Suppressor macrophage (primary cell): ENCODE measurements around the gene SBK2.

ENCODE experiments used
- DNase-seq, 4 experiments: peaks; one replicate each; pipeline ENCODE4 v3.0.0-alpha.2; 2020 to 2022

SBK2 gene

GRCh38 chr19:55485439-55486011 is 51.4 kb downstream of the SBK2 start:
- no peak for DNase-seq

GRCh38 chr19:55484593-55485438 is 52.1 kb downstream of the SBK2 start, which contains the start of gene NAT14:
Gene NAT14, plus strand, starts transcription at chr19:55485188. Its CDS starts 521 bp downstream, at chr19:55485709.
- peak; percentile 34 to 69 (median 44) for DNase-seq

DNA sequence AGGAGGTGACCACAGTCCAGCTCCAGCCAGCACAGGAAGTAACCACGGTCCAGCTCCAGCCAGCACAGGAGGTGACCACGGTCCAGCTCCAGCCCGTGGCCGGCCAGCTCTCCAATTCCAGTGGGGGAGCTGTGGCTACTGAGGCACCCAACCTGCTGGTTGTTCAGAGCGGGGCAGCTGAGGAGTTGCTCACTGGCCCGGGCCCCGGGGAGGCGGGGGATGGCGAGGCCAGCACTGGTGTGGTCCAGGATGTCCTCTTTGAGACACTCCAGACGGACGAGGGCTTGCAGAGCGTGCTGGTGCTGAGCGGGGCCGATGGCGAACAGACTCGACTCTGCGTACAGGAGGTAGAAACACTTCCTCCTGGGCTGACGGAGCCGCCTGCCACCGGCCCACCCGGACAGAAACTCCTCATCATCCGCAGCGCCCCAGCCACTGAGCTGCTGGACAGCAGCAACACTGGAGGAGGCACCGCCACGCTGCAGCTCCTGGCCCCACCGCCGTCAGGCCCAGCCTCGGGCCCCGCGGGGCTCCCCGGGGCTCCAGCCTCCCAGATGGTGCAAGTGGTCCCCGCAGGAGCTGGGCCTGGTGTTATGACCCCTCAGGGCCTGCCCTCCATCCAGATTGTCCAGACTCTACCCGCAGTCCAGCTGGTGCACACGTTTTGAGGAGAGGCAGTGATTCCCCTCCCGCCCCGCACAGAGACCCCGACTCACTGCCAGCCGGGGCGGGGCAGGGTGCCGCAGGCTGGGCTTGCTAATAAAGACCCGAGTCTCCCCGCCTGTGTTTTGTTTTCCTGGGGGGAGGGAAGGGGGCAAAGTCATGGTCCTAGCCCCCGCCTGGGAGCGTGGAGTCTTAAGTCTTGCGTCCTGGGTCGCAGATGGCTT is 53.0 kb downstream of the SBK2 start:
- DNase-seq, result no peak

DNA sequence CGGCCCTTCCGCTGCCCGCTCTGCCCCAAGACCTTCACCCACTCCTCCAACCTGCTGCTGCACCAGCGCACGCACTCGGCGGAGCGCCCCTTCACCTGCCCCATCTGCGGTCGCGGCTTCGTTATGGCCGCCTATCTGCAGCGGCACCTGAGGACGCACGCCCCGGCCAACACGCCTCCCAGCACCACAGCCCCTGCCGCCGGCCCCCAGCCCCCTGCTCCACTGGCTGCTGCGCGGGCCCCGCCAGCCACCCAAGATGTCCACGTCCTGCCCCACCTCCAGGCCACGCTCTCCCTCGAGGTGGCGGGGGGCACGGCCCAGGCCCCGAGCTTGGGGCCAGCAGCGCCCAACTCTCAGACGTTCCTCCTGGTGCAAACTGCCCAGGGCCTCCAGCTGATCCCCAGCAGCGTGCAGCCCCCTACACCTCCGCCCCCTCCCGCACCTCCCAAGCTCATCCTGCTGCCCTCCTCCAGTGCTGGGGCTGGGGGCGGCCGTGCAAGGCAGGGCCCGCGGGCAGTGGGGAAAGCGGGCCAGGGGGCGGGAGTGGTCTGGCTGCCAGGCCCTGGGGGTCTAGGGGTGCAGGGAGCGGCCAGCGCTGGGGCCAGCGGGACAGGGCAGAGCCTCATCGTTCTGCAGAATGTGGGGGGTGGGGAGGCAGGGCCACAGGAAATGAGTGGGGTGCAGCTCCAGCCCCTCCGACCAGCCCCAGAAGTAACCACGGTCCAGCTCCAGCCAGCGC is 53.8 kb downstream of the SBK2 start:
- DNase-seq, result no peak

GRCh38 chr19:55482156-55482961 is 54.6 kb downstream of the SBK2 start:
- no peak for DNase-seq

DNA sequence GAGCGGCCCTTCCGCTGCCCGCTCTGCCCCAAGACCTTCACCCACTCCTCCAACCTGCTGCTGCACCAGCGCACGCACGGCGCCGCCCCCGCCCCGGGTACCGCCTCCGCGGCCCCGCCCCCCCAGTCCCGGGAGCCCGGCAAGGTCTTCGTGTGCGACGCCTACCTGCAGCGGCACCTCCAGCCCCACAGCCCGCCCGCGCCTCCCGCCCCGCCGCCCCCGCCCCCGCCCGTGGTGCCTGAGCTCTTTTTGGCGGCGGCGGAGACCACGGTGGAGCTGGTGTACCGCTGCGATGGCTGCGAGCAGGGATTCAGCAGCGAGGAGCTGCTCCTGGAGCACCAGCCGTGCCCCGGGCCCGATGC is 55.2 kb downstream of the SBK2 start:
- DNase-seq, result no peak

DNA sequence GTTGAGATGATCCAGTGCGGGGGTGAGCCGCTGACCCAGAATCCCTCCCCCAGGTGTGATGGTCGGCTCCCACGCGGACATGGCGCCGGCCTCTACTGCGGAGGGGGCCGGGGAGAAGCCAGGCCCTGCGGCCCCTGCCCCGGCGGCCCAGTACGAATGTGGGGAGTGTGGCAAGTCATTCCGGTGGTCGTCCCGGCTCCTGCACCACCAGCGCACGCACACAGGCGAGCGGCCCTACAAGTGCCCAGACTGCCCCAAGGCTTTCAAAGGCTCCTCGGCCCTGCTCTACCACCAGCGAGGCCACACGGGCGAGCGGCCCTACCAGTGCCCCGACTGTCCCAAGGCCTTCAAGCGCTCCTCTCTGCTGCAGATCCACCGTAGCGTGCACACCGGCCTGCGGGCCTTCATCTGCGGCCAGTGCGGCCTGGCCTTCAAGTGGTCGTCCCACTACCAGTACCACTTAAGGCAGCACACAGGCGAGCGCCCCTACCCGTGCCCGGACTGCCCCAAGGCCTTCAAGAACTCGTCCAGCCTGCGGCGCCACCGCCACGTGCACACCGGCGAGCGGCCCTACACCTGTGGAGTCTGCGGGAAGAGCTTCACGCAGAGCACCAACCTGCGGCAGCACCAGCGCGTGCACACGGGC is 55.7 kb downstream of the SBK2 start:
- DNase-seq, result no peak

- DNase-seq, result no peak
Measured at GRCh38 chr19:55479451-55480230, 57.3 kb downstream of the SBK2 start.

DNA sequence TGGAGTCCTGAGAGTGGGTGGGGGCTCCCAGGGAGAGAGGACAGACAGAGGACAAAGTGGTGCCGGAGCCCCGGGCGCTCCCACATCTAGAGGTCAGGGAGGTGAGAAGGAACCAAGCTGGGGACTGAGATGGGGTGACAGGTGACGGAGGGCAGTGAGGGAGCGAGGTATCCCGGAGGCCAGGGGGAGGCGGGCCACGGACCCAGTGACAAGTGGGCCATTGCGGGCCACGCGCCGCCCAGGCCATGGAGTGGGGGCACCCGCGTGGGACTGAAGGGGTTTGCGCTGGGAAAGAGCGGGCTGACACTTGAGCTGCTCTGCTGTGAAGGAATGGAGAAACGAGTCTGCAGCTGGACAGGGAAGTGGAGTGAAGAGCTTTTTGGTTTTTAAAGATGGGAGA is 57.9 kb downstream of the SBK2 start:
- no peak for DNase-seq
